GM21786 (cell line): Measurements from ENCODE around the gene CHST11.
"Not testable (repeated sequence)": the region's sequence is repeated elsewhere in the genome, so short reads cannot be mapped to it uniquely, and the experiment has no call there.

Experiments
- ATAC-seq: cut with Tn5 transposase; IDR thresholded peaks from one replicate; pipeline ENCODE4 v1.9.1; 2021; ENCODE audit not compliant: unreplicated experiment

CHST11 gene

DNA sequence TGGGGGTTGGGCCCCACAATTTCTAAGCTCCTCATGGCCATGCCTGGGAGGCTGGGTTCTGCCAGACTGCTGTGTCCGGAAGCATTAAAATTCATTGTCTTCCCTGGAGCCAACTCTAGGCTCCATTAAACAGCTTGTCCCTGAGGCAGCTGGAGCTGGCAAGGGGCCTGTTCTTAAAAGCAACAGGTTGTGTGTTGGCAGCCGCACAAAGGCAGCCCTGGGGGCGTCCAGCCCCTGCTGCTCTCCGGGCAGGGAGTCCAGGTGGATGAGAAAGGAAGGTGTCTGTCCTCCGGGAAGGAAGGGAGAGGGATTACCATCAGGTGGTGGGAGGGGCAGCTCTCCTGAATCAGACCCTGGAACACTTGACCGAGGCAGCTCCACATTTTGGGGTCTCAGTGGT, 98.9 kb downstream of the CHST11 start:
- ATAC-seq, result no peak

- ATAC-seq, result no peak
These were observed 100.9 kb downstream of the CHST11 start for GRCh38 chr12:104557488-104558195.

DNA sequence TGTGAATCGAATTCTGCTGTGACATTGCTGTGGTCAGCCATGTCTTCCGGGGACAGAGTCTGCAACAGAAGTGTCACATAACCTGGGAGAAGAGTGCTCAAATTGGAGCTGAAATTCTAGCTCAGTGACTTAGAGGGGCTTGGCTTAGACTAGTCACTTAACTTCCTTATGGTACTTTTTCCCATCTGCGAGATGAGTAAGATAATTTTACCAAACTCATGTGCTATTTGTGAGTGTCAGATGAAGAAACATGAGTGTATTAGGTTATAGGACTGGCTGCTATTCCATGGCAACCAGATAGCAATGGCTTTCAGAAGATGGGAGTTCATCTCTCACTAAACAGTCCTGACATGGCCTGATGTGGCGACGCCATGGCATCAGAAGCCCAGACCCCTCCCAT, 104.1 kb downstream of the CHST11 start:
- no peak for ATAC-seq

GRCh38 chr12:104562763-104563162, 106.0 kb downstream of the CHST11 start:
- no peak for ATAC-seq

GRCh38 chr12:104564662-104565061, 107.9 kb downstream of the CHST11 start:
- not testable (repeated sequence) for ATAC-seq

- no peak for ATAC-seq
These were observed 109.0 kb downstream of the CHST11 start for GRCh38 chr12:104565606-104566243.

DNA sequence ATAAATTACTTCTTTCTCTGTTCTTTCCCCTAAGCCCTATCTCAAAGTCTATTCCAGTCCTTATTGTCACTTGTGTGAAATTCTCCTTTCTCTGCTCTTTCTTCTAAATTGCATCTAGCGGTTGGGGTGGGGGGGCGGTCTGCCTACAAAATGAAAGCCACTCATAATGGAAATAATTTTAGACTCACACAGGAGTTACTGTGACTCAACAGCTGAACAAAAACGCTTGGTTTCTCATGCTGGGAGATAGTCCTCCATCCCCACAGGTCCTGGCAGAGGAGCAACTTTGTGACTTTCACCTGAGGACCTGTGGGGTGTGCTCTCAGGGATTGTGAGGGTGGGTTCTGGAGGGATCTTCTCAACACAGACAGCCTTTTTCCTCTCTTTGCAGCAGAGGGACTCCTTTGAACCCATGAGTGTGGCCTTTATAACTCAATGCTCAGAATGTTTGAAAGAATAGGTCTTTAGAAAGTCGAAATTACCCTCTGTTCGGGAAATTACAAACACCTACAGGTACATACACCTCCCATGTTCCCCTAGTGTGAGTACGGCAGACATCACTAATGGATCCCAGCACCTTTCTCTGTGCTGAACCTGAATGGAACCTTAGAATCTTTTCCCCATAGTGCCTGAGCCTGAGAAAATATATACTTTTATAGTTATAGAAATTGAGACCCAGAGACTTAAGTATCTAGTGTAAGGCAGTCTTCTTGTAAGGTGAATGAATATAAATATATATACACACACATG, 109.7 kb downstream of the CHST11 start:
- ATAC-seq, result no peak

- no peak for ATAC-seq
These were observed 111.2 kb downstream of the CHST11 start for GRCh38 chr12:104567832-104568486.

- no peak for ATAC-seq
These were observed 111.7 kb downstream of the CHST11 start for GRCh38 chr12:104568487-104568868.

- ATAC-seq, result no peak
These were observed 112.2 kb downstream of the CHST11 start for GRCh38 chr12:104568935-104569334.

GRCh38 chr12:104569346-104570173, 112.8 kb downstream of the CHST11 start:
- ATAC-seq, result peak; percentile 67

DNA sequence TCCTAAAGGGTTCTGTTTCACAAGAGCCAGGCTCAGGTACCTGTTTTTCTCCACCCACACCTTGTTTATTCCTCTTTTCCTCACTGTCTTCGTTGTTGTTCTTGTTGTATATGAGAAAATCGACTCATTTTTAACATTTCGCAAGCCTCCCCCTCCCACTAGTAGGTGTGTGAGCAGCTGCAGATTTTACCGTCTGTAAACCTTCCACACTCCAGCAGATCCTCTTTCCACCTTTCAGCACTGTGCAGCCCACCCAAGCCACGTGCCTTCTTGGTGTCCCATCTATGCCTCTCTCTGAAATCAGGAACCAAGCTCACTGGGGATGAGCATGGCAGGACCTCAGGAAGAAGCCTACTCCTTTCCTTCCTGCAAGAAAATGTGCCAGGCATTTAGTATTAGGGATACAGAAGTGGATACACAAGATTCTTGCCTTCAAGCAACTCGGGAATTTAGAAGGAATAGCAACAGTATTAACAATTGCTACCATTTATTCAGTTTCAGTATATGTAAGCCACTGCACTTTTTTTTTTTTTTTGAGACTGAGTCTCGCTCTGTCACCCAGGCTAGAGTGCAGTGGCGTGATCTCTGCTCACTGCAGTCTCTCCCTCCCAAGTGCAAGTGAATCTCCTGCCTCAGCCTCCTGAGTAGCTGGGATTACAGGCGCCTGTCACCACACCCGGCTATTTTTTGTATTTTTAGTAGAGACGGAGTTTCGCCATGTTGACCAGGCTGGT, 113.6 kb downstream of the CHST11 start:
- ATAC-seq, result peak; percentile 24

- ATAC-seq, result peak; percentile 37
These were observed 114.6 kb downstream of the CHST11 start for GRCh38 chr12:104571328-104571727.

DNA sequence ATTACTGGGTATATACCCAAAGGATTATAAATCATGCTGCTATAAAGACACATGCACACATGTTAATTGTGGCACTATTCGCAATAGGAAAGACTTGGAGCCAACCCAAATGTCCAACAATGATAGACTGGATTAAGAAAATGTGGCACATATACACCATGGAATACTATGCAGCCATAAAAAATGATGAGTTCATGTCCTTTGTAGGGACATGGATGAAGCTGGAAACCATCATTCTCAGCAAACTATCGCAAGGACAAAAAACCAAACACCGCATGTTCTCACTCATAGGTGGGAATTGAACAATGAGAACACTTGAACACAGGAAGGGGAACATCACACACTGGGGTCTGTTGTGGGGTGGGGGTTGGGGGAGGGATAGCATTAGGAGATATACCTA, 117.6 kb downstream of the CHST11 start:
- not testable (repeated sequence) for ATAC-seq

GRCh38 chr12:104574758-104575157, 118.0 kb downstream of the CHST11 start:
- ATAC-seq, result not testable (repeated sequence)

DNA sequence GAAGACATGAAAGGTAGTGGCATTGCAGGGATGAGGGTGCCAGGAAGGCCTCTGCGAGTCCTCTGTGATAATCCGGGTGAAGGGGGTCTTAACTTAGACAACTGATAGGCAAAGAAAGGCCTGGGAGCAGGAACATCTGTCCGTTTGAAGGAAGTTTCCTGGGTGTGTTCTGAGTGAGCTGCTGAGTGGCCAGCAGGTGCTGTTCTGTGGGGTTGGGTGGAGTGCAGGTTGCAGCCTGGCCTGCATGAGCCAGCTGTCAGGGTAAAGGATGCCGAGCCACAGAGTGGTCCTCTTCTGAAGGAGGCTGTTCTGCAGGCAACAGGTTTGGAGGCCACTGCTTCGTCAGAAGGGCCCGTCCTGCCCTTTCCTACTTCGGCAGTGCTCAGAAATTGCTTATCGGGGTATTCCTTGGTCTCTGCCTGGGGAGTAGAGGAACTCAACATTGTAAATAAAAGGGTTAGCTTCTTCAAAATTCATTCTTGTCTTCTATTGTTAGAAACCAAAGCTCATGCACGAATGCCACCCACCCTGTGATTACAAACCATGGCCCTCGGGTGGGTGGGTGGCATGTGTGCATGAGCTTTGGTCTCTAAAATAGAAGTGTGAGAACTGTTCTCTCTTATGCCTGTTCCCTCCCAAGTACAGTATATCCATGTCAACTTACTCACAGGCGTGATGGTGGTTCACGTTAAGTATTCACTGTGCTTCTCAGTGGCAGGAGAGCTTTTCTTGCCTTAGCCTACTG, 118.9 kb downstream of the CHST11 start:
- no peak for ATAC-seq

DNA sequence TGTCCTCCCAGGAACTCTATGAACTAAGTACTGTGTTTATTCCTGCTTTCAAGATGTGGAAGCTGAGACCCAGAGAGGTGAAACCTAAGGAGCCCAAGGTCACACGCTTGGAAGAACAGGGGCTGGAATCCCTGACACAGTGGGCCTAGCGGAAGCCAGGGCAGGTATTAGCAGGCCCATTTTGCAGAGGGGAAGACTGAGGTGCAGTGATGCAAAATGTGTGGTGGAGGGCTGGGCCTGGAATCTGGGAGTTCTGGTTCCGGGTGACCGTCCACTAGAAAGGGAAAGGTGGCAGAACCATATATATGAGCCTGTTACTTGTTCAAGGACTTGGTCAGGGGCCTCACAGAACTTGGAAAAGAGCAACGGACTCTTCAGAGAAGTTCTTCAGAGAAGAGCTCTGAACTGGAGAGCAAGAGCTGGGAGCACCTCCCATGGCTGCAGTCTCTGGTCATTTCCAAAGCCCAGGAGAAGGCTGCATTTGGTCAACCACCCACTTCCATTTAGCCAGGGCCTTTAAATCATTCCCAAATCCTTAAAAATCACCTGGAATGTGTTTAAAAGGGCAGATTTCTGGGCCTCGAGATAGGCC, 119.5 kb downstream of the CHST11 start:
- no peak for ATAC-seq

DNA sequence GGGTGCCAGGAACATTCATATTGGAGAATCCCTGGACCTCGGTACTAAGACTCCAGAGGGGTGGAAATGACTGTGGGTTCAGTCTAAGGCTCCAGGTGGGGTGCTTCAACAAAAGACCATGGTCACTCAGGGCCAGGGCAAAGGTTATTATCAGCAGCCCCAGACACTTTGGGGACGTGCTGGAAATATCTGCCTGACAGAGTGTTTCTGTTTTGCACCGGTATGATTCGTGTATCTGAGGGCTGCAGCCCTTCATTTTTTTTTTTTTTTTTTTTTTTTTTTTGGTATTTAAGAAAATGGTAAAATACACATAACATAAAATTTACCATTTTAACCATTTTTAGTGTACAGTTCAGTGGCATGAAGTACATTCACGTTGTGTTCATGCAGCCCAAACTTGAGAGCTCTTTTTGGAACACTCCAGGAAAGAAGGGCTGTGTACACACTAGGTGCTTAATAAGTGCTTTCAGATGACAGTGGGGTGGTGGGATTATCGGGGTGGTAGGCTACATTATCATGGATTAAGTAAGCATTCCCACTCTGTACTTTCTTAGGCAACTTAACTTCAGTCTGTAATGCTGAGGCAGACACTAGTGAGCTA, 120.3 kb downstream of the CHST11 start:
- no peak for ATAC-seq
